HUES64 (cell line): Measurements from ENCODE around the gene TMEM143.
A peak's percentile ranks its signal among the peaks of the same experiment; 100 is the strongest.
"Not testable (repeated sequence)": the region's sequence is repeated elsewhere in the genome, so short reads cannot be mapped to it uniquely, and the experiment has no call there.

Experiments used
- H3K27ac ChIP-seq: 2 replicates; pipeline ENCODE4 v1.7.0; 2013; ENCODE audit warnings: low read depth, low read length, inconsistent platforms
- H3K27me3 ChIP-seq: 2 replicates; pipeline ENCODE4 v1.6.1; 2013; ENCODE audit warnings: mild to moderate bottlenecking, low read length; ENCODE audit not compliant: insufficient read depth
- H3K36me3 ChIP-seq: 2 replicates; pipeline ENCODE4 v1.6.1; 2013; ENCODE audit warnings: mild to moderate bottlenecking, low read length; ENCODE audit not compliant: insufficient read depth
- H3K4me1 ChIP-seq: 2 replicates; pipeline ENCODE4 v1.6.1; 2013; ENCODE audit warnings: mild to moderate bottlenecking, low read length, moderate library complexity; ENCODE audit not compliant: insufficient read depth
- H3K4me3 ChIP-seq: 2 replicates; pipeline ENCODE4 v1.5.1; 2013; ENCODE audit warnings: mild to moderate bottlenecking, low read length, moderate library complexity
- H3K9ac ChIP-seq: 2 replicates; pipeline ENCODE4 v1.6.1; 2013; ENCODE audit warnings: mild to moderate bottlenecking, low read depth, low read length
- H3K9me3 ChIP-seq: 2 replicates; pipeline ENCODE4 v1.6.1; 2013; ENCODE audit warnings: low read depth, low read length; ENCODE audit not compliant: insufficient read depth
- WGBS: fragments of 150-250, 120-280 bp; methylation state at CpG from one replicate; pipeline ENCODE4 v1.1.7; 2013; ENCODE audit warnings: missing lambda C conversion rate; 5-methylcytosine and 5-hydroxymethylcytosine counted together

The TMEM143 gene

GRCh38 chr19:48396016-48396823 is 32.5 kb upstream of the TMEM143 start:
- peaks cover 59% of the 10 kb centered on the region for H3K27me3 ChIP-seq
- peaks cover 12% of the 10 kb centered on the region for H3K4me1 ChIP-seq
- no peak overlapping the region for H3K9ac ChIP-seq

GRCh38 chr19:48395499-48395898 is 31.8 kb upstream of the TMEM143 start:
- WGBS, result 40% methylated on average over 8 of the region's 9 CpGs
- no peak overlapping the region for H3K27ac ChIP-seq
- H3K4me1 ChIP-seq, result peaks cover 9% of the 10 kb centered on the region; the same call in 1 of the 2 replicates

More at GRCh38 chr19:48396016-48396823, 32.5 kb upstream of the TMEM143 start:
- H3K9me3 ChIP-seq, result no peaks in the 10 kb centered on the region
- WGBS, result 61% methylated on average over 24 of the region's 24 CpGs
- no peak overlapping the region for H3K27ac ChIP-seq
- H3K36me3 ChIP-seq, result no peaks in the 10 kb centered on the region
- H3K4me3 ChIP-seq, result no peak overlapping the region

GRCh38 chr19:48395170-48395455 is 31.4 kb upstream of the TMEM143 start:
- Histone ChIP-seq H3K27ac (no peak overlapping the region), H3K27me3 (peaks cover 59% of the 10 kb centered on the region), H3K4me1 (peaks cover 9% of the 10 kb centered on the region; the same call in 1 of the 2 replicates), H3K9ac (no peak overlapping the region), H3K9me3 (no peaks in the 10 kb centered on the region), H3K4me3 (peak overlapping the region; percentile 35; the same call in 1 of the 2 replicates), H3K36me3 (no peaks in the 10 kb centered on the region)
- WGBS, result 21% methylated on average over 6 of the region's 6 CpGs

More at GRCh38 chr19:48395499-48395898, 31.8 kb upstream of the TMEM143 start:
- H3K36me3 ChIP-seq, result no peaks in the 10 kb centered on the region
- H3K9me3 ChIP-seq, result no peaks in the 10 kb centered on the region
- H3K9ac ChIP-seq, result no peak overlapping the region
- H3K4me3 ChIP-seq, result no peak overlapping the region
- peaks cover 59% of the 10 kb centered on the region for H3K27me3 ChIP-seq

GRCh38 chr19:48394331-48395169 is 30.8 kb upstream of the TMEM143 start:
- Histone ChIP-seq H3K36me3 (peaks cover 1% of the 10 kb centered on the region), H3K27ac (no peak overlapping the region), H3K4me3 (peak overlapping the region; percentile 55), H3K27me3 (peaks cover 59% of the 10 kb centered on the region), H3K9me3 (no peaks in the 10 kb centered on the region), H3K9ac (no peak overlapping the region; the same call in 1 of the 2 replicates), H3K4me1 (peaks cover 9% of the 10 kb centered on the region; the same call in 1 of the 2 replicates)
- WGBS, result 15% methylated on average over 31 of the region's 38 CpGs

GRCh38 chr19:48393559-48394330 is 30.0 kb upstream of the TMEM143 start, which contains the start of gene GRIN2D:
Gene GRIN2D, plus strand, starts transcription at chr19:48393668. Its CDS starts 4,725 bp downstream, at chr19:48398393.
- no peaks in the 10 kb centered on the region for H3K9me3 ChIP-seq
- peak within 1 kb of the TSS; percentile 41; the same call in 1 of the 2 replicates for H3K9ac ChIP-seq
- peaks cover 9% of the 10 kb centered on the region; the same call in 1 of the 2 replicates for H3K4me1 ChIP-seq
- H3K36me3 ChIP-seq, result peaks cover 9% of the 10 kb centered on the region
- no peak within 1 kb of the TSS for H3K27ac ChIP-seq
- peaks cover 59% of the 10 kb centered on the region for H3K27me3 ChIP-seq
- H3K4me3 ChIP-seq, result peak within 1 kb of the TSS; percentile 55
- 5% methylated on average over 40 of the region's 40 CpGs for WGBS

GRCh38 chr19:48392860-48393558 is 29.3 kb upstream of the TMEM143 start:
- peaks cover 9% of the 10 kb centered on the region; the same call in 1 of the 2 replicates for H3K4me1 ChIP-seq

GRCh38 chr19:48392006-48392344 is 28.2 kb upstream of the TMEM143 start:
- H3K27ac ChIP-seq, H3K9ac ChIP-seq, H3K9me3 ChIP-seq, H3K4me1 ChIP-seq, H3K4me3 ChIP-seq: not testable (repeated sequence)
- WGBS, result 65% methylated on average over 1 of the region's 1 CpG
- Histone ChIP-seq H3K27me3 (peaks cover 46% of the 10 kb centered on the region), H3K36me3 (peaks cover 26% of the 10 kb centered on the region)

More at GRCh38 chr19:48392860-48393558, 29.3 kb upstream of the TMEM143 start:
- H3K27ac ChIP-seq, result no peak overlapping the region
- WGBS, result 75% methylated on average over 15 of the region's 15 CpGs
- H3K9ac ChIP-seq, result no peak overlapping the region
- H3K4me3 ChIP-seq, result peak overlapping the region; percentile 55
- H3K27me3 ChIP-seq, result peaks cover 57% of the 10 kb centered on the region
- no peaks in the 10 kb centered on the region for H3K9me3 ChIP-seq
- peaks cover 16% of the 10 kb centered on the region for H3K36me3 ChIP-seq

- H3K4me3 ChIP-seq, result peak within 1 kb of the TSS; percentile 90
- peak within 1 kb of the TSS; percentile 77 for H3K27ac ChIP-seq
- H3K9ac ChIP-seq, result peak within 1 kb of the TSS; percentile 92
- peaks cover 40% of the 10 kb centered on the region for H3K27me3 ChIP-seq
- no peaks in the 10 kb centered on the region for H3K9me3 ChIP-seq
- H3K36me3 ChIP-seq, result peaks cover 32% of the 10 kb centered on the region
- WGBS, result 6% methylated on average over 42 of the region's 42 CpGs
- H3K4me1 ChIP-seq, result peaks cover 9% of the 10 kb centered on the region; the same call in 1 of the 2 replicates
Measured at GRCh38 chr19:48391100-48392005, 27.6 kb upstream of the TMEM143 start, which contains the start of gene KDELR1. Gene KDELR1, minus strand, starts transcription at chr19:48391551. Its CDS starts 193 bp downstream, at chr19:48391358.

GRCh38 chr19:48390188-48391099 is 26.7 kb upstream of the TMEM143 start:
- H3K4me3 ChIP-seq, result peak overlapping the region; percentile 90
- 7% methylated on average over 24 of the region's 24 CpGs for WGBS
- H3K9me3 ChIP-seq, result no peaks in the 10 kb centered on the region
- H3K9ac ChIP-seq, result peak overlapping the region; percentile 92
- H3K27ac ChIP-seq, result peak overlapping the region; percentile 77
- H3K4me1 ChIP-seq, result peaks cover 3% of the 10 kb centered on the region; the same call in 1 of the 2 replicates
- H3K36me3 ChIP-seq, result peaks cover 40% of the 10 kb centered on the region
- peaks cover 31% of the 10 kb centered on the region for H3K27me3 ChIP-seq
